H1 (cell line): ENCODE results near the gene AOC1.

Experiments used
- CTCF ChIP-seq, 3 experiments: IDR thresholded peaks; 1 replicate in 2 of 3; 2 replicates in 1 of 3; pipeline versions ENCODE4 v1.5.1 to v1.6.1; 2011; ENCODE audit warnings: low read length in 3 of 3, mild to moderate bottlenecking in 3 of 3, inconsistent platforms in 2 of 3, low read depth in 1 of 3, moderate library complexity in 1 of 3; ENCODE audit not compliant: insufficient read depth in 1 of 3; ENCODE audit errors: control extremely low read depth in 1 of 3
- EP300 ChIP-seq, 2 experiments: IDR thresholded peaks; 1 replicate in 1 of 2; 2 replicates in 1 of 2; pipeline ENCODE4 v1.6.1; 2011 to 2012; ENCODE audit warnings: low read depth in 2 of 2, low read length in 2 of 2, mild to moderate bottlenecking in 2 of 2, borderline replicate concordance in 1 of 2, inconsistent platforms in 1 of 2, moderate library complexity in 1 of 2
- TAF1 ChIP-seq: IDR thresholded peaks from 2 replicates; pipeline ENCODE4 v1.6.1; 2011; ENCODE audit warnings: mild to moderate bottlenecking, low read depth, low read length

GRCh38 chr7:150848561-150849115, 3.7 kb upstream of the AOC1 start:
- TF ChIP-seq TAF1: no peak
- no peak for TF ChIP-seq EP300 (IDR thresholded peaks at IDR 0.05; ENCODE audit: borderline replicate concordance in 1 of 2, low read depth in 2 of 2, low read length in 2 of 2)
- no peak for TF ChIP-seq CTCF (IDR thresholded peaks at IDR 0.05; ENCODE audit: control extremely low read depth in 1 of 3, insufficient read depth in 1 of 3, low read depth in 1 of 3, low read length in 3 of 3)
